Hepatocyte (in vitro differentiated cells): ENCODE results near the gene ADAM11. TPM values are rescaled to one million over a fixed set of nuclear protein-coding genes. Genes with fewer than 3 reads are reported as not detected.

ENCODE experiments used
- DNase-seq: peaks from one replicate; pipeline ENCODE4 v3.0.0-alpha.2; 2016; ENCODE audit warnings: low spot score
- H2AFZ ChIP-seq: fragments of 200-600 bp; sonication (generic); 2 replicates; pipeline ENCODE4 v1.6.0; 2016; ENCODE audit warnings: antibody characterized with exemption, mild to moderate bottlenecking
- H3K27ac ChIP-seq: fragments of 200-600 bp; sonication (generic); 2 replicates; pipeline ENCODE4 v1.5.1; 2016; ENCODE audit warnings: mild to moderate bottlenecking
- H3K27me3 ChIP-seq: fragments of 200-600 bp; sonication (generic); 2 replicates; pipeline ENCODE4 v1.6.1; 2016
- H3K36me3 ChIP-seq: fragments of 200-600 bp; sonication (generic); replicated peaks from 2 replicates; pipeline ENCODE4 v1.5.1; 2016; ENCODE audit warnings: low read depth; ENCODE audit not compliant: insufficient read depth
- H3K4me1 ChIP-seq: fragments of 200-600 bp; sonication (generic); 2 replicates; pipeline ENCODE4 v1.5.1; 2016; ENCODE audit warnings: mild to moderate bottlenecking, moderate library complexity; ENCODE audit not compliant: insufficient read depth
- H3K4me2 ChIP-seq: fragments of 200-600 bp; sonication (generic); 2 replicates; pipeline ENCODE4 v1.6.0; 2016
- H3K4me3 ChIP-seq: fragments of 200-600 bp; sonication (generic); 2 replicates; pipeline ENCODE4 v1.5.1; 2016; ENCODE audit warnings: mild to moderate bottlenecking
- H3K79me2 ChIP-seq: fragments of 200-600 bp; sonication (generic); 2 replicates; pipeline ENCODE4 v1.6.0; 2017; ENCODE audit warnings: mild to moderate bottlenecking
- H3K9me2 ChIP-seq: fragments of 200-600 bp; sonication (generic); replicated peaks from 2 replicates; pipeline ENCODE4 v1.6.0; 2017; ENCODE audit warnings: mild to moderate bottlenecking; ENCODE audit not compliant: insufficient read depth
- H3K9me3 ChIP-seq: fragments of 200-600 bp; sonication (generic); 2 replicates; pipeline ENCODE4 v1.5.1; 2016; ENCODE audit warnings: low read depth, mild to moderate bottlenecking
- H4K20me1 ChIP-seq: fragments of 200-600 bp; sonication (generic); 2 replicates; pipeline ENCODE4 v1.6.0; 2016; ENCODE audit warnings: mild to moderate bottlenecking; ENCODE audit not compliant: insufficient read depth, poor library complexity, severe bottlenecking
- EZH2 ChIP-seq: fragments of 200-600 bp; sonication (generic); IDR thresholded peaks from 2 replicates; pipeline ENCODE4 v1.6.1; 2016; ENCODE audit warnings: antibody characterized with exemption, mild to moderate bottlenecking, borderline replicate concordance
- EZH2phosphoT487 ChIP-seq: fragments of 200-600 bp; sonication (generic); IDR thresholded peaks from one replicate; pipeline ENCODE4 v1.6.1; 2018; ENCODE audit warnings: antibody characterized with exemption, mild to moderate bottlenecking, low read depth, moderate library complexity; ENCODE audit not compliant: unreplicated experiment, severe bottlenecking
- WGBS: methylation state at CpG from one replicate; pipeline ENCODE4 v1.1.6; 2016; ENCODE audit warnings: low lambda C conversion rate; ENCODE audit errors: missing lambda C conversion rate; 5-methylcytosine and 5-hydroxymethylcytosine counted together
- polyA plus RNA-seq: library from polyadenylated mRNA; unstranded; fragments of >200 nt; fragmentation: Nextera tagmentation; extraction: Ambion mirVana; gene quantifications from 2 replicates; pipeline ENCODE4 v1.2.1, GENCODE V29; 2016
- total RNA-seq: library from RNA; depleted of rRNA; stranded (reverse); fragments of >200 nt; gene quantifications from 2 replicates; pipeline ENCODE4 v1.2.3, GENCODE V29; 2014
- TF ChIP-seq, protein P1 (sequence below): fragments of 200-600 bp; sonication (generic); IDR thresholded peaks from 2 replicates; pipeline ENCODE4 v1.5.1; 2016; ENCODE audit warnings: antibody characterized with exemption, mild to moderate bottlenecking; ENCODE audit not compliant: poor library complexity

ADAM11 gene
- total and polyA plus RNA-seq, 2 experiments from 2014 or later = 0.50 to 0.90 TPM

DNA sequence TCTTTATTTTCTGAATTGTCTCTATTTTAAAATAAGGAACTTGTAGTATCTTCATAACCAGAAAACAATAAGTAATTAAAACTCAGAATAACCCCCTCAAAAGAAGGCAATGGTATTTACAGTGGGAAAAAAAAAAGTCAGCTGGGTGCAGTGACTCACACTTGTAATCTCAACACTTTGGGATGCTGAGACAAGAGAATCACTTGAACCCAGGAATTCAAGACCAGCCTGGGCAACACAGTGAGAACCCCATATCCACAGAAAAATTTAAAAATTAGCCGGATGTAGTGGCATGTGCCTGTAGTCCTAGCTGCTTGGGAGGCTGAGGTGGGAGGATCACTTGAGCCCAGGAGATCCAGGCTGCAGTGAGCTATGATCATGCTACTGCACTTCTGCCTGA lies 33.5 kb downstream of the ADAM11 start:
- Histone ChIP-seq H2AFZ (no peak overlapping the region), H3K27ac (no peak overlapping the region), H3K36me3 (no peaks in the 10 kb centered on the region), H3K9me2 (no peaks in the 10 kb centered on the region), H3K79me2 (no peaks in the 10 kb centered on the region), H3K4me1 (no peaks in the 10 kb centered on the region), H3K27me3 (no peaks in the 10 kb centered on the region), H4K20me1 (no peaks in the 10 kb centered on the region), H3K9me3 (no peaks in the 10 kb centered on the region), H3K4me2 (no peak overlapping the region), H3K4me3 (no peak overlapping the region)
- no peak for DNase-seq
- WGBS = 100% methylated on average over 1 of the region's 1 CpG
- TF ChIP-seq EZH2 (no peak), EZH2phosphoT487 (no peak)
- TF ChIP-seq, protein P1, sequence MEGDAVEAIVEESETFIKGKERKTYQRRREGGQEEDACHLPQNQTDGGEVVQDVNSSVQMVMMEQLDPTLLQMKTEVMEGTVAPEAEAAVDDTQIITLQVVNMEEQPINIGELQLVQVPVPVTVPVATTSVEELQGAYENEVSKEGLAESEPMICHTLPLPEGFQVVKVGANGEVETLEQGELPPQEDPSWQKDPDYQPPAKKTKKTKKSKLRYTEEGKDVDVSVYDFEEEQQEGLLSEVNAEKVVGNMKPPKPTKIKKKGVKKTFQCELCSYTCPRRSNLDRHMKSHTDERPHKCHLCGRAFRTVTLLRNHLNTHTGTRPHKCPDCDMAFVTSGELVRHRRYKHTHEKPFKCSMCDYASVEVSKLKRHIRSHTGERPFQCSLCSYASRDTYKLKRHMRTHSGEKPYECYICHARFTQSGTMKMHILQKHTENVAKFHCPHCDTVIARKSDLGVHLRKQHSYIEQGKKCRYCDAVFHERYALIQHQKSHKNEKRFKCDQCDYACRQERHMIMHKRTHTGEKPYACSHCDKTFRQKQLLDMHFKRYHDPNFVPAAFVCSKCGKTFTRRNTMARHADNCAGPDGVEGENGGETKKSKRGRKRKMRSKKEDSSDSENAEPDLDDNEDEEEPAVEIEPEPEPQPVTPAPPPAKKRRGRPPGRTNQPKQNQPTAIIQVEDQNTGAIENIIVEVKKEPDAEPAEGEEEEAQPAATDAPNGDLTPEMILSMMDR = no peak

- WGBS = 90% methylated on average over 18 of the region's 18 CpGs
- Histone ChIP-seq H4K20me1 (no peaks in the 10 kb centered on the region), H3K4me3 (no peak overlapping the region), H3K9me2 (no peaks in the 10 kb centered on the region), H3K79me2 (no peaks in the 10 kb centered on the region), H3K27me3 (no peaks in the 10 kb centered on the region), H3K27ac (no peak overlapping the region), H3K4me1 (no peaks in the 10 kb centered on the region), H3K4me2 (no peak overlapping the region), H3K36me3 (no peaks in the 10 kb centered on the region), H3K9me3 (no peaks in the 10 kb centered on the region), H2AFZ (no peak overlapping the region)
- DNase-seq = no peak
- TF ChIP-seq, protein P1 = no peak
- TF ChIP-seq EZH2phosphoT487 (no peak), EZH2 (no peak)
Measured at GRCh38 chr17:44793885-44794842, 35.4 kb downstream of the ADAM11 start.

- Histone ChIP-seq H2AFZ (no peak overlapping the region), H4K20me1 (no peaks in the 10 kb centered on the region), H3K79me2 (no peaks in the 10 kb centered on the region), H3K4me3 (no peak overlapping the region), H3K4me2 (no peak overlapping the region), H3K9me2 (no peaks in the 10 kb centered on the region), H3K36me3 (no peaks in the 10 kb centered on the region), H3K27me3 (no peaks in the 10 kb centered on the region), H3K9me3 (no peaks in the 10 kb centered on the region), H3K4me1 (no peaks in the 10 kb centered on the region), H3K27ac (no peak overlapping the region)
- 75% methylated on average over 10 of the region's 10 CpGs for WGBS
- DNase-seq = no peak
- TF ChIP-seq EZH2 = no peak
- TF ChIP-seq, protein P1 = no peak
Measured at GRCh38 chr17:44794851-44795413, 36.1 kb downstream of the ADAM11 start.
